Measurements from ENCODE around the gene SEMA3D.
A peak's percentile ranks its signal among the peaks of the same experiment; 100 is the strongest.

The SEMA3D gene

GRCh38 chr7:85184599-85185423, 2.0 kb downstream of the SEMA3D start:
- Histone ChIP-seq H3K4me3 (ENCODE audit: extremely low read depth, insufficient read depth, low read length, poor library complexity, severe bottlenecking) (peak overlapping the region; percentile 68), H3K9me3 (ENCODE audit: control insufficient read depth, low read length) (no peaks in the 10 kb centered on the region), H3K4me1 (ENCODE audit: control insufficient read depth, insufficient read depth, low read length, poor library complexity, severe bottlenecking) (peaks cover 2% of the 10 kb centered on the region), H3K36me3 (ENCODE audit: control insufficient read depth, insufficient read depth, low read length) (no peaks in the 10 kb centered on the region), H3K27ac (ENCODE audit: low read depth, low read length, severe bottlenecking) (no peak overlapping the region)
- WGBS, 2 experiments (ENCODE audit: insufficient coverage in 2 of 2) = 41 to 52% methylated on average over 13 to 15 of the region's 21 CpGs

GRCh38 chr7:85183296-85183695, 3.6 kb downstream of the SEMA3D start:
- peaks cover 2% of the 10 kb centered on the region for H3K4me1 ChIP-seq (ENCODE audit: control insufficient read depth, insufficient read depth, low read length, poor library complexity, severe bottlenecking)
- H3K4me3 ChIP-seq (ENCODE audit: extremely low read depth, insufficient read depth, low read length, poor library complexity, severe bottlenecking) = no peak overlapping the region
- H3K36me3 ChIP-seq (ENCODE audit: control insufficient read depth, insufficient read depth, low read length) = no peaks in the 10 kb centered on the region
- WGBS, 2 experiments (ENCODE audit: insufficient coverage in 2 of 2) = 80% methylated on average over 1 of the region's 3 CpGs; no CpG with 5 or more reads in 1 of the 2 experiments
- peaks cover 12% of the 10 kb centered on the region for H3K9me3 ChIP-seq (ENCODE audit: control insufficient read depth, low read length)
- H3K27ac ChIP-seq (ENCODE audit: low read depth, low read length, severe bottlenecking) = no peak overlapping the region

GRCh38 chr7:85178531-85179298, 8.1 kb downstream of the SEMA3D start:
- Histone ChIP-seq H3K36me3 (ENCODE audit: control insufficient read depth, insufficient read depth, low read length) (no peaks in the 10 kb centered on the region), H3K4me1 (ENCODE audit: control insufficient read depth, insufficient read depth, low read length, poor library complexity, severe bottlenecking) (no peaks in the 10 kb centered on the region), H3K27ac (ENCODE audit: low read depth, low read length, severe bottlenecking) (no peak overlapping the region), H3K4me3 (ENCODE audit: extremely low read depth, insufficient read depth, low read length, poor library complexity, severe bottlenecking) (no peak overlapping the region), H3K9me3 (ENCODE audit: control insufficient read depth, low read length) (peaks cover 12% of the 10 kb centered on the region)
- 63 to 64% methylated on average over 2 of the region's 2 CpGs for WGBS, 2 experiments (ENCODE audit: insufficient coverage in 2 of 2)

- peaks cover 12% of the 10 kb centered on the region for H3K9me3 ChIP-seq (ENCODE audit: control insufficient read depth, low read length)
- H3K27ac ChIP-seq (ENCODE audit: low read depth, low read length, severe bottlenecking) = no peak overlapping the region
- H3K4me1 ChIP-seq (ENCODE audit: control insufficient read depth, insufficient read depth, low read length, poor library complexity, severe bottlenecking) = no peaks in the 10 kb centered on the region
- H3K36me3 ChIP-seq (ENCODE audit: control insufficient read depth, insufficient read depth, low read length) = no peaks in the 10 kb centered on the region
- H3K4me3 ChIP-seq (ENCODE audit: extremely low read depth, insufficient read depth, low read length, poor library complexity, severe bottlenecking) = no peak overlapping the region
Observed at GRCh38 chr7:85177316-85177715, 9.5 kb downstream of the SEMA3D start.

GRCh38 chr7:85176197-85176596, 10.7 kb downstream of the SEMA3D start:
- peaks cover 12% of the 10 kb centered on the region for H3K9me3 ChIP-seq (ENCODE audit: control insufficient read depth, low read length)
- WGBS, 2 experiments (ENCODE audit: insufficient coverage in 2 of 2) = no CpG with 5 or more reads among the region's 1 CpG

GRCh38 chr7:85175217-85175616, 11.6 kb downstream of the SEMA3D start:
- no CpG with 5 or more reads among the region's 3 CpGs for WGBS, 2 experiments (ENCODE audit: insufficient coverage in 2 of 2)
- H3K36me3 ChIP-seq (ENCODE audit: control insufficient read depth, insufficient read depth, low read length) = no peaks in the 10 kb centered on the region
- no peak overlapping the region for H3K27ac ChIP-seq (ENCODE audit: low read depth, low read length, severe bottlenecking)
- peaks cover 12% of the 10 kb centered on the region for H3K9me3 ChIP-seq (ENCODE audit: control insufficient read depth, low read length)
- H3K4me1 ChIP-seq (ENCODE audit: control insufficient read depth, insufficient read depth, low read length, poor library complexity, severe bottlenecking) = no peaks in the 10 kb centered on the region
- H3K4me3 ChIP-seq (ENCODE audit: extremely low read depth, insufficient read depth, low read length, poor library complexity, severe bottlenecking) = no peak overlapping the region

More at GRCh38 chr7:85176197-85176596, 10.7 kb downstream of the SEMA3D start:
- no peak overlapping the region for H3K4me3 ChIP-seq (ENCODE audit: extremely low read depth, insufficient read depth, low read length, poor library complexity, severe bottlenecking)
- H3K36me3 ChIP-seq (ENCODE audit: control insufficient read depth, insufficient read depth, low read length) = no peaks in the 10 kb centered on the region
- no peak overlapping the region for H3K27ac ChIP-seq (ENCODE audit: low read depth, low read length, severe bottlenecking)
- no peaks in the 10 kb centered on the region for H3K4me1 ChIP-seq (ENCODE audit: control insufficient read depth, insufficient read depth, low read length, poor library complexity, severe bottlenecking)

- Histone ChIP-seq H3K4me1 (ENCODE audit: control insufficient read depth, insufficient read depth, low read length, poor library complexity, severe bottlenecking) (no peaks in the 10 kb centered on the region), H3K9me3 (ENCODE audit: control insufficient read depth, low read length) (no peaks in the 10 kb centered on the region), H3K27ac (ENCODE audit: low read depth, low read length, severe bottlenecking) (no peak overlapping the region), H3K36me3 (ENCODE audit: control insufficient read depth, insufficient read depth, low read length) (no peaks in the 10 kb centered on the region), H3K4me3 (ENCODE audit: extremely low read depth, insufficient read depth, low read length, poor library complexity, severe bottlenecking) (no peak overlapping the region)
- 75 to 95% methylated on average over 1 to 3 of the region's 3 CpGs for WGBS, 2 experiments (ENCODE audit: insufficient coverage in 2 of 2)
Observed at GRCh38 chr7:85172530-85172941, 14.3 kb downstream of the SEMA3D start.

- no peaks in the 10 kb centered on the region for H3K4me1 ChIP-seq (ENCODE audit: control insufficient read depth, insufficient read depth, low read length, poor library complexity, severe bottlenecking)
- WGBS, 2 experiments (ENCODE audit: insufficient coverage in 2 of 2) = no CpG with 5 or more reads among the region's 1 CpG
- no peaks in the 10 kb centered on the region for H3K36me3 ChIP-seq (ENCODE audit: control insufficient read depth, insufficient read depth, low read length)
- H3K27ac ChIP-seq (ENCODE audit: low read depth, low read length, severe bottlenecking) = no peak overlapping the region
- H3K4me3 ChIP-seq (ENCODE audit: extremely low read depth, insufficient read depth, low read length, poor library complexity, severe bottlenecking) = no peak overlapping the region
- no peaks in the 10 kb centered on the region for H3K9me3 ChIP-seq (ENCODE audit: control insufficient read depth, low read length)
Observed at GRCh38 chr7:85167636-85168035, 19.2 kb downstream of the SEMA3D start.

GRCh38 chr7:85165263-85165662, 21.6 kb downstream of the SEMA3D start:
- Histone ChIP-seq H3K36me3 (ENCODE audit: control insufficient read depth, insufficient read depth, low read length) (no peaks in the 10 kb centered on the region), H3K27ac (ENCODE audit: low read depth, low read length, severe bottlenecking) (no peak overlapping the region), H3K4me3 (ENCODE audit: extremely low read depth, insufficient read depth, low read length, poor library complexity, severe bottlenecking) (no peak overlapping the region), H3K9me3 (ENCODE audit: control insufficient read depth, low read length) (no peaks in the 10 kb centered on the region), H3K4me1 (ENCODE audit: control insufficient read depth, insufficient read depth, low read length, poor library complexity, severe bottlenecking) (no peaks in the 10 kb centered on the region)
- WGBS, 2 experiments (ENCODE audit: insufficient coverage in 2 of 2) = 77 to 94% methylated on average over 3 to 4 of the region's 5 CpGs

- Histone ChIP-seq H3K27ac (ENCODE audit: low read depth, low read length, severe bottlenecking) (no peak overlapping the region), H3K4me1 (ENCODE audit: control insufficient read depth, insufficient read depth, low read length, poor library complexity, severe bottlenecking) (no peaks in the 10 kb centered on the region), H3K9me3 (ENCODE audit: control insufficient read depth, low read length) (no peaks in the 10 kb centered on the region), H3K36me3 (ENCODE audit: control insufficient read depth, insufficient read depth, low read length) (no peaks in the 10 kb centered on the region), H3K4me3 (ENCODE audit: extremely low read depth, insufficient read depth, low read length, poor library complexity, severe bottlenecking) (no peak overlapping the region)
- WGBS, 2 experiments (ENCODE audit: insufficient coverage in 2 of 2) = no CpG with 5 or more reads among the region's 1 CpG
Observed at GRCh38 chr7:85164376-85164775, 22.5 kb downstream of the SEMA3D start.

GRCh38 chr7:85162721-85163120, 24.1 kb downstream of the SEMA3D start:
- Histone ChIP-seq H3K4me3 (ENCODE audit: extremely low read depth, insufficient read depth, low read length, poor library complexity, severe bottlenecking) (no peak overlapping the region), H3K9me3 (ENCODE audit: control insufficient read depth, low read length) (no peaks in the 10 kb centered on the region), H3K36me3 (ENCODE audit: control insufficient read depth, insufficient read depth, low read length) (no peaks in the 10 kb centered on the region), H3K4me1 (ENCODE audit: control insufficient read depth, insufficient read depth, low read length, poor library complexity, severe bottlenecking) (no peaks in the 10 kb centered on the region), H3K27ac (ENCODE audit: low read depth, low read length, severe bottlenecking) (no peak overlapping the region)
- 86 to 100% methylated on average over 1 of the region's 4 CpGs for WGBS, 2 experiments (ENCODE audit: insufficient coverage in 2 of 2)
